Skeletal muscle satellite cell (primary cell): ENCODE measurements around the gene PTK6.

Source experiments
- H3K27me3 ChIP-seq: 2 replicates; pipeline ENCODE4 v1.7.0; 2013; ENCODE audit warnings: low read length; ENCODE audit not compliant: control insufficient read depth, insufficient read depth
- H3K36me3 ChIP-seq: 2 replicates; pipeline ENCODE4 v1.7.0; 2013; ENCODE audit warnings: mild to moderate bottlenecking, control low read depth, low read length; ENCODE audit not compliant: insufficient read depth
- H3K4me1 ChIP-seq: 2 replicates; pipeline ENCODE4 v1.7.0; 2013; ENCODE audit warnings: low read length; ENCODE audit not compliant: control insufficient read depth, insufficient read depth
- H3K4me2 ChIP-seq: 2 replicates; pipeline ENCODE4 v1.7.0; 2013; ENCODE audit warnings: mild to moderate bottlenecking, low read length
- H3K4me3 ChIP-seq: 2 replicates; pipeline ENCODE4 v1.7.0; 2013; ENCODE audit warnings: low read length
- H3K9ac ChIP-seq: 2 replicates; pipeline ENCODE4 v1.7.0; 2013; ENCODE audit warnings: mild to moderate bottlenecking, low read depth, low read length, moderate library complexity
- H3K9me3 ChIP-seq: replicated peaks from 2 replicates; pipeline ENCODE4 v1.7.0; 2013; ENCODE audit warnings: mild to moderate bottlenecking, control low read depth, low read length

The PTK6 gene

DNA sequence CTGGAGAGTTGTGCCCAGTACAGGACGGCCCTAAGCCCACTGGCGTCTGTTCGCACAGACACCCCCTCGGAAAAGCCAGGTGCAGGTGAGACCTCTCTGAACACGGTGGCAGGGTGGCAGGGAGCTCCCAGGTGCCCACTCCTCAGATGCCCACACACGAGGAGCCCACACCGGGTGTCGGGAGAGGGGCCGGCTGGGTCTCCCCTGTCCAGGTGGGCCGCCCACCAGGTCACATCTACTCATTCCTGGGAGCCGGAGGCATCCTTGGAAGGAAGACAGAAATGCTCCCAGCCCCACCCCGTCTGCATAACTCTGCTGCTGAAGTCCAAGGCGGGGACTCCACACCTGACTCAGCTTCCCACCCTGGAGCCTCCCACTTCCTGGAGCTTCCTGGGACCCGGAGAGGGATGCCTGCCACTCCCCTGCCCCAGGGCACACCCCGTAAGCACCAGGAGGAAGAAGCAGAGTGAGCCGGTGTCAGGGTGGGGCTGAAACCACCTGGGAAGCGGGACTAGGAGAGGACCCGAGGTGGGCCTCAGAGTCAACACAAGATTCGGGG lies 7.9 kb upstream of the PTK6 start:
- no peaks in the 10 kb centered on the region for H3K9me3 ChIP-seq
- no peak overlapping the region for H3K4me3 ChIP-seq
- no peaks in the 10 kb centered on the region for H3K36me3 ChIP-seq
- H3K27me3 ChIP-seq = peaks cover 48% of the 10 kb centered on the region
- no peak overlapping the region for H3K9ac ChIP-seq
- H3K4me2 ChIP-seq = no peak overlapping the region
- peaks cover 9% of the 10 kb centered on the region for H3K4me1 ChIP-seq

DNA sequence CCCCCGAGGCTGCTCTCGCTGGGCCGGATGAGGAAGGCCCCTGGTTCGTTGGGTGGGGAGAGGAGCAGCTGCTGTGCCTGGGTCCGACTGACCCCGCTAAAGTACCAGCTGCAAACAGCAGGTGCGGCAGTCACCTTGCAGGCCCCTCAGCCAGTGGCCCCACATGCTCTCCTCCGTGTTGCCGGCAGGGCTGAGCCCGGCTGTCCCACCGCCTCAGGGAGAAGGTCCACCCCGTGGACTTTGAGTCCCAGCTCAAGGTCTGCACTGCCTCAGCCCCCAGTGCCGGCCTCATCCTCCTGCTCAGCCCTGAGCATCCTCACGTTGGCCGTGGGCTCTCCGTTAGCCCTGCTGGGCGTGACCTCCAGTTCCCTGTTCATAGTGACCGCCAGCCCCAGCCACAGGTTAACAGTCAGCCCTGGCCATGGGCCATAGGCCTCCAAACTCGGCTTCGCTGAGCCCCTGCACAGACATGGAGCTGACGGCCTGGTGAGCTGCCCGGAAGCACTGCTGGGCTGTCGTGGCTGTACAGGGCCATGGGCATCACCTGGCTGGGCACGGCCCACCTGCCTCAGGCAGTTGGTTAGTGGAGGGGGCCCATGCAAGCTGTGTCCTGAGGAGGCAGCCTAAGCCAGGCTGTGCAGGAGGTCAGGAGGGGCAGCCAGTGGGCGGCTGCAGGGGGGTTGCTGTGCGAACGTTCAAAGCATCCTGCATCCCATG lies 7.2 kb upstream of the PTK6 start:
- no peaks in the 10 kb centered on the region for H3K9me3 ChIP-seq
- H3K9ac ChIP-seq = no peak overlapping the region
- H3K27me3 ChIP-seq = peaks cover 41% of the 10 kb centered on the region

DNA sequence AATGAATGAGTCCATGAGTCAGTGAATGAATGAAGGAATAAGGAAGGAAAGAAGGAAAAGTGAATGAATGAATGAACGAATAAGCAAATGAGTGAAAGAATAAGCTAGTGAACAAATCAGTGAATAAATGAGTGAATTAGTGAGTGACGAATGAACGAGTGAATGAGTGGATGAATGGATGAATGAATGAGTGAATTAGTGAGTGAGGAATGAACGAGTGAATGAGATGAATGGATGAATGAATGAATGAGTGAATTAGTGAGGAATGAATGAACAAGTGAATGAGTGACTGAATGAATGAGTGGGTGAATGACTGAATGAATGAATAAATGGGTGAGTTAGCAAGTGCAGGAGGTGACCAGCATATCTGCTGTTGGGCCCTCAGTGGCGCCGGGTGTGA lies 6.6 kb upstream of the PTK6 start:
- peaks cover 39% of the 10 kb centered on the region for H3K27me3 ChIP-seq

More for the DNA sequence above, 7.2 kb upstream of the PTK6 start:
- H3K36me3 ChIP-seq = no peaks in the 10 kb centered on the region
- H3K4me1 ChIP-seq = peaks cover 9% of the 10 kb centered on the region
- no peak overlapping the region for H3K4me2 ChIP-seq
- no peak overlapping the region for H3K4me3 ChIP-seq

DNA sequence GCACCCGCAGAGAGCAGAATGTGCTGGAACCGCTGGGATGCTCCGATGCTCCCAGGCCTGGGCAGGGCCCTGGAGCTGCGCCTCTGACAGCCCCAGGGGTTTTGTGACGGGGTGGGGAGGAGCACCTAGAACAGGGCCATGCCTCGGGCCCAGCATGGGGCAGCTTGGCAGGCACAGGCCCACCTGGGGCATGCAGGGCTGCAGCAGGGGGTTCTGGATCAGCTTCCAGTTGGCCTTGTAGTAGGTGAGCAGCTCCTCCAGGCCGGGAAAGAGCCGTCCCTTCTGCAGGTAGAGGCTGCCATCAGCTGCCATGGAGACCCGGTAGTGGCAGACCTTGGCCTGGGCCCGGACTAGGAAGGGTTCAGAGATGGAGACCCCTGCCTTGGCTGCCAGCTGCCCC lies 6.0 kb upstream of the PTK6 start:
- Histone ChIP-seq H3K27me3 (peaks cover 33% of the 10 kb centered on the region), H3K9ac (no peak overlapping the region), H3K4me1 (peaks cover 9% of the 10 kb centered on the region), H3K9me3 (no peaks in the 10 kb centered on the region), H3K4me2 (no peak overlapping the region), H3K4me3 (no peak overlapping the region), H3K36me3 (no peaks in the 10 kb centered on the region)

More for the DNA sequence above, 6.6 kb upstream of the PTK6 start:
- no peaks in the 10 kb centered on the region for H3K36me3 ChIP-seq
- no peak overlapping the region for H3K4me3 ChIP-seq
- H3K4me1 ChIP-seq = peaks cover 9% of the 10 kb centered on the region
- H3K9me3 ChIP-seq = no peaks in the 10 kb centered on the region
- no peak overlapping the region for H3K9ac ChIP-seq
- H3K4me2 ChIP-seq = no peak overlapping the region

DNA sequence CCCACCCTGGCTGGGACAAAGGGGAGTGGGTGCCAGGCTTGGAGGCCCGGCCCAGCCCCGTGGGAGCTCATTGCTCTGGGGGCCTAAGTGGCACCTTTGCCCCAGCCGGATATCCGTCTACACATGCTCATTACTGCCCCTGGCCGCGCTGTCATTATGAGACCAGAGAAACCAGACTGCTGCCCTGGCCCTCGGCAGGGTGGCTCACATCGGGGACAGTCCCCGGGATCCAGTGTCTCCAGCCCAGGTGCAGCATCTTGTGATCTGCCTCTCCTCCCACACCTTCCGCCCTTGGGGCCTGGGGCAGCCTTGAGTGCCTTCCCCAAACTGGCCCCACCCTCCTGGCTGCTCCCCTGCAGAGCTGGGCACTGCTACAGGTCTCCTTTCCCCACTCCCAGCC lies 5.5 kb upstream of the PTK6 start:
- H3K4me1 ChIP-seq = peaks cover 7% of the 10 kb centered on the region
- H3K36me3 ChIP-seq = no peaks in the 10 kb centered on the region
- no peaks in the 10 kb centered on the region for H3K9me3 ChIP-seq
- H3K4me3 ChIP-seq = no peak overlapping the region
- H3K9ac ChIP-seq = no peak overlapping the region
- peaks cover 29% of the 10 kb centered on the region for H3K27me3 ChIP-seq
- no peak overlapping the region for H3K4me2 ChIP-seq

DNA sequence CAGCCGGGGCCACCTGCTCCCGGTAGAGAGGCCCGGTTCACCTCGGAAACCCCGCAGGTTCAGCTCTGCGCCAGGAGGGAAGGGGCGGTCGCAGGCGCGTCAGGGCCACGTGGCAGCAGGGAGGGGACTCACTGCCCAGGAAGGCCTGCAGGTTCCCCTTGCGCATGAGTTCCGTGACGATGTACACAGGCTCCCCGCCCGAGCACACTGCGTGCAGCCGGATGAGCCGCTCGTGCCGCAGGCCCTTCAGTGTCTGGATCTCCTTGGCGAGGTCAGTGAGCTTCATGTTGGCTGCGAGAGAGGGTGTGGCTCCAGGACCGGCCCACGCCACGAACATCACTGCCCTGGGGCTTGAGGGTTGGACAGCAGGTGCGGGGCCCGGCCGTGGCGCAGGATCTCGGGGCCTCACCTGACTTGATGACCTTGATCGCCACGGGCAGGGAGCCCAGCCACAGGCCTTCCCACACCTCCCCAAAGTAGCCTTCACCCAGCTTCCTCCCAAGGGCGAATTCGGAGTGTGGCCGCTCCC lies 4.9 kb upstream of the PTK6 start:
- H3K4me1 ChIP-seq = peaks cover 13% of the 10 kb centered on the region
- H3K27me3 ChIP-seq = peaks cover 25% of the 10 kb centered on the region
- H3K4me3 ChIP-seq = no peak overlapping the region
- H3K4me2 ChIP-seq = no peak overlapping the region
- no peaks in the 10 kb centered on the region for H3K9me3 ChIP-seq
- no peaks in the 10 kb centered on the region for H3K36me3 ChIP-seq
- H3K9ac ChIP-seq = no peak overlapping the region

DNA sequence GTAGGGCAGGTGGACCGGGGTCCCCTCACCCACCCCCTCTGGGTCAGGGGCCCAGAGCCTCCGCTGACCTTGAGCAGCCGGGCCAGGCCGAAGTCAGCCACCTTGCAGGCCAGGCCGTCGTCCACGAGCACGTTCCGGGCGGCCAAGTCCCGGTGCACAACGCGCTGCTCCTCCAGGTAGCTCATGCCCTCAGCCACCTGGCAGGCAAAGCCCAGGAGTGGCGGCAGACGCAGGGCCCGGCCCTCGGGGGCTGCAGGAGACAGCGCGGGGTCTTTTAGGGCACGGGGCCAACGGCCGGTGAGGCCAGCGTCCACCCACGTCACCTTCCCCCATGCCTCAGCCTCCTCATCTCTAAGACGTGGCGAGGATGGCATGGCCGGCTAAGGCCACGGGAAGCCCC lies 4.2 kb upstream of the PTK6 start:
- no peak overlapping the region for H3K4me2 ChIP-seq
- H3K27me3 ChIP-seq = peaks cover 17% of the 10 kb centered on the region
- no peaks in the 10 kb centered on the region for H3K36me3 ChIP-seq
- H3K9ac ChIP-seq = no peak overlapping the region
- H3K9me3 ChIP-seq = no peaks in the 10 kb centered on the region
- no peak overlapping the region for H3K4me3 ChIP-seq
- peaks cover 21% of the 10 kb centered on the region for H3K4me1 ChIP-seq

DNA sequence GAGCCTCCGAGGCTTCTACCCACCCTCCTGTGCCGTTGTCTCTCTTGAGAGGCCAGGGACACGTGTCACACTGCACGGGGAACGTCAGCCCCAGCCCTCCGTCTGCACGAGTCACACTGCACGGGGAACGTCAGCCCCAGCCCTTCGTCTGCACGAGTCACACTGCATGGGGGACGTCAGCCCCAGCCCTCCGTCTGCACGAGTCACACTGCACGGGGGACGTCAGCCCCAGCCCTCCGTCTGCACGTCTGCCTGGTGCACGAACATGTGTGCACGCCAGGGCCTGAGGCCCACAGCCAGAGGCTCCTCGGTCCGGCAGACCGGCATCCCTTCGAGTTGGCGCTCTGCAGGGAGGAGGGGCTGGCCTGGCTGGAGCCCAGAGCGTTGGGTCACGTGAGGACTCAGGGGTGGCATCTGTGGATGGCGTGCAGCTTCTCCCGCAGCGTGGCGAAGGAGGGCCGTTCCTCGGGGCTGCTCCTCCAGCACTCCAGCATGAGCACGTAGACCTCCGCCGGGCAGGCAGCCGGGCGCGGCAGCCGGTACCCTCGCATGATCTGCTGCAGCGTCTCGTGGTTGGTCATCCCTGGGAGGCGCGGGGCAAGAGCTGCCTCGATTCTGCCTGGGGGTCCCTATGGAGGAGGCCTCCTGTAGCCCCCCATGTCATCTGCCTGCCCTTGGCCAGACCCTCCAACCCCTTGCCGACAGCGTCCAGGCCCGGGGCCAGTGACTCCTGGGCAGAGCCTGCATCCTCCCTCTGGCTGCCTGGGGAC lies 3.4 kb upstream of the PTK6 start:
- Histone ChIP-seq H3K36me3 (no peaks in the 10 kb centered on the region), H3K4me3 (no peak overlapping the region), H3K4me2 (no peak overlapping the region), H3K9ac (no peak overlapping the region), H3K4me1 (peaks cover 24% of the 10 kb centered on the region), H3K9me3 (no peaks in the 10 kb centered on the region), H3K27me3 (peaks cover 10% of the 10 kb centered on the region)

DNA sequence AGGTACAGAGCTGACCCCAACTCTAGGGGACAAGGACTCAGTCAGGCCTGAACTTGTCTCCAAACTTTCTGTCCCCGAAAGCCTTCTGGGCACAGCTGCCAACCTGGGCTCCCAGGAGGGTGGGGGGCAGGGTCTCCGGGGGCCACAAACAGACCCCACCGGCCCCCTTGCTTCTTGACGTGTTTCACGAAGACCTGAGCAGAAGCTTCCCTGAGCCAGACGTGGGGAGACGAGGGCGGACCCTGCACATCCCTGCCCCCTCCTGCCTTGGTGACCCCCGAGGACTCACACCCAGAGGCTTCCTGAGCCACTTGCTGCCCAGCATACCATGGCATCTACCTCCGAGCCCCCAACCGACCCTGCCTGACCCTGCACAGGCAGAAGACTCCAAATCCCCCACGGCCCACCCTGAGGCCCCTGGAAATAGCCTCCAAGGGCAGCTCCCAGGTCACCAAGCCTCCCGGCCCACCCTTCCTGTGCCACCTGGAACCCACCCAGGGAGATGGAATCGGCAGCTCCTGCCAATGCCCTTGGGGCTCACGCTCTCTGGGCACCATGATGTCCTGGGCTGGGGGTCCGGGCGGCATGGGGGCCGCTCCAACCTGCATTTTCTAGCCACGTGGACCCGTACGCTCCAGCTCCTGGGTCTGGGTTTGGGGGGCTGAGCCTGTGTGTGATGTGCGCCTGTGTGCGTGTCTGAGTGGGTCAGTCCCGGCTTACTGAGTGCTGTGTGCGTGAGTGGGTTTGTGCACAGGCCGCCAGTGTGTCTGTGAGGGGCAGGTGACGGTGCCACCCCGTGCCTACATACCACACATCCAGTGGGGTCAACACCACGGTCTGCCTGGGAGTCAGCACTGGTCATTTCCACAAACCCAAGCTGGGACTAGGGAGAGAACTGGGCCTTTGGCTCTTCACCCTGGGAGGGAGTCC lies 2.5 kb upstream of the PTK6 start:
- H3K4me3 ChIP-seq = no peak overlapping the region
- H3K4me2 ChIP-seq = no peak overlapping the region
- no peaks in the 10 kb centered on the region for H3K36me3 ChIP-seq
- H3K9ac ChIP-seq = no peak overlapping the region
- no peaks in the 10 kb centered on the region for H3K9me3 ChIP-seq
- peaks cover 12% of the 10 kb centered on the region for H3K27me3 ChIP-seq
- H3K4me1 ChIP-seq = peaks cover 24% of the 10 kb centered on the region

DNA sequence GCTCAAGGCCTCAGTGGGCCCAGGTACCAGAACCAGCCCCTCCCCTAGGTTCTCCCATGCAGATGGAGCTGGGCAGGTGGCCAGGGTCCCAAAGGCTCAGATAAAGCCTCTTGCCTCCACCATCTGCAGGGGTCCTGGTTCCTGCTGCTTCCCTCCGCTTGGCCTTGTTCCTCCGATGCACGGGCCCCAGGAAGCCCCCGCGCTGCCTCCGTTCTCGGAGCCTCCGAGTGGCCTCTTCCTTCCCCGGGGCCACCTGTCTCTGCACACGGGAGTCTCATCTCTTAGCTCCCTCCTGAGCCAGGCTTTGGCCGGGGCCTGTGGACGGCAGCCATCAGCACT lies 1.9 kb upstream of the PTK6 start:
- Histone ChIP-seq H3K9me3 (no peaks in the 10 kb centered on the region), H3K4me3 (no peak overlapping the region), H3K36me3 (no peaks in the 10 kb centered on the region), H3K4me1 (peaks cover 24% of the 10 kb centered on the region), H3K9ac (no peak overlapping the region), H3K4me2 (no peak overlapping the region), H3K27me3 (peaks cover 13% of the 10 kb centered on the region)
